B cell (primary cell): Measurements from ENCODE around the gene SLC7A1. TPM values are rescaled to one million over a fixed set of nuclear protein-coding genes. Genes with fewer than 3 reads are reported as not detected.

Experiments used
- ATAC-seq: fragments of 200-7000 bp; cut with Tn5 transposase; one replicate; pipeline ENCODE4 v1.10.0; 2021; ENCODE audit warnings: low read depth, mild to moderate bottlenecking, moderate number of reproducible peaks, moderate library complexity
- CTCF ChIA-PET: fragments of 350-600 bp; sonication (Branson Sonifier 250); formaldehyde crosslinking; loops from one replicate; lab custom pipeline; 2021; ENCODE audit warnings: antibody characterized with exemption, inconsistent platforms; lab: Charles Lee
- POLR2A ChIA-PET: fragments of 350-600 bp; sonication (Branson Sonifier 250); formaldehyde crosslinking; loops from one replicate; lab custom pipeline; 2021; ENCODE audit warnings: antibody characterized with exemption; lab: Charles Lee
- DNase-seq: peaks from one replicate; pipeline ENCODE4 v3.0.0; 2013
- H2AFZ ChIP-seq: 2 replicates; pipeline ENCODE4 v1.6.1; 2012; ENCODE audit warnings: mild to moderate bottlenecking, low read depth, low read length; ENCODE audit not compliant: insufficient read depth, poor library complexity, severe bottlenecking
- H3K27ac ChIP-seq, 2 donors: 1 replicate in 1 of 2; 2 replicates in 1 of 2; pipeline ENCODE4 v1.5.1; 2012 to 2013; ENCODE audit warnings: low read length in 2 of 2, mild to moderate bottlenecking in 2 of 2, moderate library complexity in 1 of 2
- H3K27me3 ChIP-seq, 4 experiments: fragments of 200-600 bp in 1 of 4; sonication (generic) in 1 of 4; replicated peaks in 1 of 4; 1 replicate in 2 of 4; 2 replicates in 2 of 4; pipeline versions ENCODE4 v1.6.1 to v1.7.0; 2013 to 2016; ENCODE audit warnings: low read length in 3 of 4, mild to moderate bottlenecking in 2 of 4, mixed read lengths in 1 of 4, moderate library complexity in 1 of 4; ENCODE audit not compliant: insufficient read depth in 4 of 4, control insufficient read depth in 3 of 4; ENCODE audit errors: control extremely low read depth in 1 of 4
- H3K36me3 ChIP-seq, 2 experiments: replicated peaks in 1 of 2; 1 replicate in 1 of 2; 2 replicates in 1 of 2; pipeline versions ENCODE4 v1.6.1 to v1.7.1; 2013; ENCODE audit warnings: low read length in 1 of 2; ENCODE audit not compliant: insufficient read depth in 2 of 2, control insufficient read depth in 1 of 2; ENCODE audit errors: control extremely low read depth in 1 of 2, extremely low read depth in 1 of 2
- H3K4me1 ChIP-seq, 2 donors: fragments of 200-600 bp in 1 of 2; sonication (generic) in 1 of 2; 1 replicate in 1 of 2; 2 replicates in 1 of 2; pipeline versions ENCODE4 v1.5.1 to v1.6.1; 2013 to 2017; ENCODE audit warnings: low read length in 2 of 2; ENCODE audit not compliant: control insufficient read depth in 2 of 2, insufficient read depth in 2 of 2
- H3K4me2 ChIP-seq: replicated peaks from 2 replicates; pipeline ENCODE3; 2012; ENCODE audit warnings: mild to moderate bottlenecking, low read depth, low read length; ENCODE audit not compliant: poor library complexity, severe bottlenecking
- H3K4me3 ChIP-seq, 5 experiments: fragments of 200-600 bp in 1 of 5; sonication (generic) in 1 of 5; 1 replicate in 3 of 5; 2 replicates in 2 of 5; pipeline versions ENCODE4 v1.5.1 to v1.7.0; 2011 to 2016; ENCODE audit warnings: low read length in 4 of 5, mild to moderate bottlenecking in 4 of 5, low read depth in 2 of 5, control low read depth in 1 of 5, moderate library complexity in 1 of 5; ENCODE audit not compliant: insufficient read depth in 1 of 5; ENCODE audit errors: control extremely low read depth in 1 of 5, extremely low read depth in 1 of 5
- H3K79me2 ChIP-seq: fragments of 200-600 bp; sonication (generic); one replicate; pipeline ENCODE4 v1.6.0; 2016; ENCODE audit warnings: low read length; ENCODE audit not compliant: control insufficient read depth, insufficient read depth
- H3K9ac ChIP-seq: fragments of 200-600 bp; sonication (generic); 2 replicates; pipeline ENCODE4 v1.6.1; 2017; ENCODE audit warnings: mild to moderate bottlenecking, low read length, moderate library complexity
- H3K9me3 ChIP-seq, 3 donors: one replicate each; pipeline versions ENCODE4 v1.6.1 to v1.7.1; 2013; ENCODE audit warnings: low read length in 2 of 3; ENCODE audit not compliant: control insufficient read depth in 2 of 3, insufficient read depth in 1 of 3; ENCODE audit errors: control extremely low read depth in 1 of 3
- H4K20me1 ChIP-seq: 2 replicates; pipeline ENCODE4 v1.6.0; 2012; ENCODE audit warnings: mild to moderate bottlenecking, low read length; ENCODE audit not compliant: insufficient read depth, control insufficient read depth, poor library complexity, severe bottlenecking
- H3K27ac Mint-ChIP-seq: one replicate; pipeline ENCODE4 v1.8.0; 2021; ENCODE audit warnings: mixed read lengths
- H3K27me3 Mint-ChIP-seq: one replicate; pipeline ENCODE4 v1.8.0; 2021; ENCODE audit warnings: mixed read lengths
- H3K4me1 Mint-ChIP-seq: one replicate; pipeline ENCODE4 v1.8.0; 2021; ENCODE audit warnings: mixed read lengths
- H3K4me3 Mint-ChIP-seq: one replicate; pipeline ENCODE4 v1.8.0; 2021; ENCODE audit warnings: mixed read lengths
- H3K9me3 Mint-ChIP-seq: one replicate; pipeline ENCODE4 v1.8.0; 2022; ENCODE audit warnings: mixed read lengths; ENCODE audit not compliant: insufficient read depth
- EZH2 ChIP-seq: IDR thresholded peaks from 2 replicates; pipeline ENCODE4 v1.6.1; 2012; ENCODE audit warnings: borderline replicate concordance, low read depth, mild to moderate bottlenecking, moderate library complexity, low read length; ENCODE audit not compliant: insufficient read depth, poor library complexity, severe bottlenecking
- WGBS: methylation state at CpG from one replicate; pipeline ENCODE4 v1.1.5; 2013; ENCODE audit warnings: missing lambda C conversion rate; ENCODE audit not compliant: insufficient coverage; 5-methylcytosine and 5-hydroxymethylcytosine counted together
- intact Hi-C: fragments of 100-400 bp; cut with micrococcal nuclease; formaldehyde crosslinking; loops from one replicate; pipeline ENCODE4 v1.10.0; 2022
- polyA plus RNA-seq: library from polyadenylated mRNA; depleted of rRNA; stranded (reverse); fragments of >200 nt; gene quantifications from 2 replicates; pipeline ENCODE4 v1.2.3, GENCODE V29; 2012
- total RNA-seq, 2 donors: library from RNA; stranded (reverse); fragments of 120-200 nt in 1 of 2; gene quantifications; 1 replicate in 1 of 2; 2 replicates in 1 of 2; pipeline versions ENCODE4 v1.2.3 to v1.2.4, GENCODE V29; 2013 to 2022
- TF ChIP-seq, protein P1 (sequence below): fragments of 200-600 bp; IDR thresholded peaks from one replicate; pipeline ENCODE4 v1.8.0; 2022; ENCODE audit warnings: antibody characterized with exemption, mild to moderate bottlenecking

SLC7A1 gene
- total and polyA plus RNA-seq, 2 donors (not counting 1 experiment from before 2014, with no cell fraction given): 3.3 to 23.1 TPM

DNA sequence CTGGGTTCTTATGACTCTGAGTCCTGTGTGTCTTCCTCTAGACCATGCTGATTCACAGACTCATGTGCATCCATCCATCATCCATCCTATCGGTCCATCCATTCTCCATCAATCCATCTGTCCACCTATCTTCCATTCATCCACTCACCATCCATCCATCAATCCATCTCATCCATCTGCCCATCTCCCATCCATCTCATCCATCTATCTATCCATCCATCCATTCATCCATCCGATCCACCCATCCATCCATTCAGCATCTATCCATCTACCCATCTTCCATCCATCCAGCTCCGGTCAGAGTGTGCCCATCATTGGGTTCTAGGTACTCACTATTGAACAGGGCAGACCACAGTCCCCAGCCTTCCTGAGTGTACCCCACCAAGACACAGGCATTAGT is 75.6 kb downstream of the SLC7A1 start:
- WGBS: 98% methylated on average over 3 of the region's 3 CpGs
- Histone ChIP-seq H4K20me1 (no peaks in the 10 kb centered on the region), H3K36me3 (peaks cover 0 to 67% of the 10 kb centered on the region in 2 experiments), H3K4me2 (no peak overlapping the region), H3K27ac (no peak overlapping the region), H3K79me2 (no peaks in the 10 kb centered on the region), H3K4me1 (no peaks in the 10 kb centered on the region), H3K27me3 (no peaks in the 10 kb centered on the region), H3K9me3 (no peaks in the 10 kb centered on the region), H3K4me3 (no peak overlapping the region), H3K9ac (no peak overlapping the region), H2AFZ (no peak overlapping the region)
- intact Hi-C loops: no loop called here
- ChIA-PET CTCF (interaction anchor here (1.6 kb wide), 1 partner anchor 12 kb away, joined by 6 read pairs; no protein-coding TSS in a partner anchor), POLR2A (no interaction called here)
- Mint-ChIP-seq H3K4me1 (no peaks in the 10 kb centered on the region), H3K27ac (no peak overlapping the region), H3K4me3 (no peak overlapping the region), H3K27me3 (no peaks in the 10 kb centered on the region), H3K9me3 (no peaks in the 10 kb centered on the region)
- no peak for ATAC-seq
- no peak for DNase-seq
- no peak for TF ChIP-seq EZH2
- TF ChIP-seq, protein P1, sequence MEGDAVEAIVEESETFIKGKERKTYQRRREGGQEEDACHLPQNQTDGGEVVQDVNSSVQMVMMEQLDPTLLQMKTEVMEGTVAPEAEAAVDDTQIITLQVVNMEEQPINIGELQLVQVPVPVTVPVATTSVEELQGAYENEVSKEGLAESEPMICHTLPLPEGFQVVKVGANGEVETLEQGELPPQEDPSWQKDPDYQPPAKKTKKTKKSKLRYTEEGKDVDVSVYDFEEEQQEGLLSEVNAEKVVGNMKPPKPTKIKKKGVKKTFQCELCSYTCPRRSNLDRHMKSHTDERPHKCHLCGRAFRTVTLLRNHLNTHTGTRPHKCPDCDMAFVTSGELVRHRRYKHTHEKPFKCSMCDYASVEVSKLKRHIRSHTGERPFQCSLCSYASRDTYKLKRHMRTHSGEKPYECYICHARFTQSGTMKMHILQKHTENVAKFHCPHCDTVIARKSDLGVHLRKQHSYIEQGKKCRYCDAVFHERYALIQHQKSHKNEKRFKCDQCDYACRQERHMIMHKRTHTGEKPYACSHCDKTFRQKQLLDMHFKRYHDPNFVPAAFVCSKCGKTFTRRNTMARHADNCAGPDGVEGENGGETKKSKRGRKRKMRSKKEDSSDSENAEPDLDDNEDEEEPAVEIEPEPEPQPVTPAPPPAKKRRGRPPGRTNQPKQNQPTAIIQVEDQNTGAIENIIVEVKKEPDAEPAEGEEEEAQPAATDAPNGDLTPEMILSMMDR: no peak

DNA sequence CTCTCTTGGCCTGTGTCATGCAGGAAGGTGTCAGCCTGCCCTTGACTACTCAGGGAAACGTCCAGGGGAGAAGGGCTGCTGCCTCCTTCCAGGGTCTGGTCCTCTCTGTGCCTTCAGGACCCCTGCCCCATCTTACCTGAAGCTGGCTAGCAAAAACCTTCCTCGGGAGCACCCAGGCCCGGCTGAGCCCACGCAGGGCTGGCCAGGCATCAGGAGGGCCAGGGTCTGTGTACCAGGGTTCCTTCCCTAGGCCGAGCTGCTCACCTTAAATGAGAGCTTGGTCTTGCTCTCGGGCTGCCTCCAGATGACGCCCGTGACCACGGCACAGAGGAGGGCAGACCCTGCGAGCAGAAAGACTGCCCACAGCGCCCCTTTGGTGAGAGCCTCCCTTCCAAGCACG is 78.6 kb downstream of the SLC7A1 start:
- DNase-seq: no peak
- H3K79me2 ChIP-seq: no peaks in the 10 kb centered on the region
- intact Hi-C loops: no loop called here
- H3K36me3 ChIP-seq: peaks cover 0 to 59% of the 10 kb centered on the region in 2 experiments
- Mint-ChIP-seq H3K27ac (no peak overlapping the region), H3K9me3 (no peaks in the 10 kb centered on the region), H3K4me1 (no peaks in the 10 kb centered on the region), H3K4me3 (no peak overlapping the region), H3K27me3 (no peaks in the 10 kb centered on the region)
- H3K9me3 ChIP-seq: no peaks in the 10 kb centered on the region
- H3K27me3 ChIP-seq: no peaks in the 10 kb centered on the region
- TF ChIP-seq, protein P1: no peak
- no peak for TF ChIP-seq EZH2
- H4K20me1 ChIP-seq: no peaks in the 10 kb centered on the region
- no peaks in the 10 kb centered on the region for H3K4me1 ChIP-seq
- ATAC-seq: no peak
- no peak overlapping the region for H3K4me3 ChIP-seq
- no peak overlapping the region for H2AFZ ChIP-seq
- no peak overlapping the region for H3K9ac ChIP-seq
- ChIA-PET POLR2A (no interaction called here), CTCF (interaction anchor here (2.2 kb wide), 1 partner anchor 9 kb away, joined by 9 read pairs; no protein-coding TSS in a partner anchor)
- no peak overlapping the region for H3K27ac ChIP-seq
- H3K4me2 ChIP-seq: no peak overlapping the region
- WGBS: 96% methylated on average over 10 of the region's 12 CpGs
